Measurements from ENCODE around the gene SREK1.

The SREK1 gene

DNA sequence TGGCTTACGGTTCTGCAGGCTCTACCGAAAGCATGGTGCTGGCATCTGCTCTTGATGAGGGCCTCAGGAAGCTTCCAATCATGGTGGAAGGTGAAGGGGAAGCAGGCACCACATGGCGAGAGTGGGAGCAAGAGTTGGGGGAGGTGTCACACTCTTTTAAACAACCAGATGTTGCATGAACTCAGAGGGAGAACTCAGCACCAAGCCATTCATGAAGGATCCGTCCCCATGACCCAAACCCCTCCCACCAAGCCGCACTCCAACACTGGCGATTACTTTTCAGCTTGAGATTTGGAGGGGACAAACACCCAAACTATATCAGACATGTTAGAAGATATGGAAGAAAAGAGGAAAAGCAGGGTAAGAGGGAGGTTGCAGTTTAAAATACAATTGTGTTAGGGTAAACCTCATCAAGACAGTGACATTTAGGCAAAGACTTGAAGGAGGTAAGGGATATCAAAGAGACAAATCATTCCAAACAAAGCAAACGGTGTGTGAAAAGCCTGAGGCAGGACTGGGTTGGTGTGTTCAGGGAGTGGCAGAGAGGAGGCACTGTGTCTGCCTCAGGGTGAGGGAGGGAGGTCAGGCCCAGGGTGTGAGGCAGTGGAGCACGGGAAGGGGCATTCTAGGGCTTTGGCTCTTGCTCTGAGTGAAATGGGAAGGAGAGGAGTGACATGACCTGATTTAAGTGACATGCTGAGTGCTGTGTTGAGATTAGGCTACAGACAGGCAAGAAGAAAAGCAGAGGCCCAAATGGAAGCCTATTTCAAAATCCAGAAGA, 80.9 kb downstream of the SREK1 start:
- no peak for DNase-seq

GRCh38 chr5:66230551-66230950, 86.5 kb downstream of the SREK1 start:
- DNase-seq, result no peak

DNA sequence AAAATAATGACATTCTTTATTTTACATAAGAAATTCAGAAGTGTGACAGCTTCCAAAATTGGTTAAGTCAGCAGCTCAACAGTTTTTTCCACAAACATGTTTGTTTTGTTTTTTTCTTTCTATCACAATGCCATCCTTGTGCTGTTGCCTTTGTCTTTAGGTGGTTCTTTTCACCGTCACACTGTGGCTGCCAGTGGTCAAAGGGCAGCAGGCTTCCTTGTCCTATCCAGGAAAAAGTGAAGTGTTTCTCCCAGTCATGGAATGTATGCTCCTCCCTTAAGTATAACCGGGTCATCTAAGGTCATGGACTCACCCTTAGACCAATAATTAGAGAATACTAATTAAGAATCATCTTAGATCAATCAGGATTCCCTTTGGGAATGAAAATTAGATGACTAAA, 87.4 kb downstream of the SREK1 start:
- no peak for DNase-seq

DNA sequence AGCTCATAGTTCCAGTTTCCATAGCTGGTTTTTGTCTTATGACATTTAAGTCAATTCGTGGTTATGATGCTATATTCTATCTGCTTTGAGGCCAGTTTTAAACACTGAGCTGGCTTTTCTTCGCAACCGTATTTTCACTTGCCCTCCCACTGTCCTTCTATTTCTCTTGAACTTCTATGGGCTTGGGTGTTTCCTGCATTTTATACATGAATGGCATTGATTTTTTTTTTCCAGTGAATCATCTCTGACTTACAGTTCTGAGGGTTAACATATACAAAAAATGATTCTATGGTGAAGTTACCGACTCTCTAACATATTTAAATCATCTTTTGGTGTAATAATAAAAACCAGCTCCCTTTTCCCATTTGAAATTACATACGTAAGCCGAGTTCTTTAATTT, 88.2 kb downstream of the SREK1 start:
- DNase-seq, result no peak

DNA sequence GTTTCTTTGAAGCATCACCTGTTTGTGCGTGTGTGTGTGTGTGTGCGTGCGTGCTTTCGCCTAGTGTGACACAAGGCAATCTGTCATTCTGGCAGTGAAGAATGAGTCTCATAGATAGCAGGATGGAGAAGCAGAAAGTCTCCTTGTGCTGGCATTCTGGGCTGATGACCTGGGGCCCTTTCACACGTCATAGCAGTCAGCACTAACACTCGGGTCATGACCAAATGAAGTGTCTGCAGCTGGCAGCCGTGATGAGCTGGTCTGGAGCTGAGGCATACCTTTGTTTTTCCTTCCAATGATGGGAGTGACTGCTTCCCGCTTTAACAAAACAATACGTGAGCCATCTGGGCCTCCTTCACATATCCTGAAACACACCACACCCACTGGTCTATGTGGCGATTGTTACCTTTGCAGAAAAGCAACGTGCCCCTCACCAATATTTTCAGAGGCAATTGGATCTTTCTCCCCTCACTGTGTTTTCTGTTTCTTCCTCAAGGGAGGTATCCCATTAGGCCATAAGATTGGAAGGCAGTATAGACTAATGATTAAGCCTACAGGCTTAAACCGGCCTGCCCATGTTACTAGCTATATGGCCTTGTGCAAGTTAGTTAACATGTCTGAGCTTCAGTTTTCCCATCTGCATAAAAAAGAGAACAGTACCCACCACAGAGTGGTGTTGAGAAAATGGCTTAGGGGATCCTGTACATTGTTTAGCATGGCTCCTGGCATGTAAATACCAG, 88.8 kb downstream of the SREK1 start:
- no peak for DNase-seq
